Measurements from ENCODE around the gene DCLK1. TPM values are rescaled to one million over a fixed set of nuclear protein-coding genes. Genes with fewer than 3 reads are reported as not detected.

Gene DCLK1
- total RNA-seq, 6 experiments from 2014 or later, result 0.07 to 0.12 (median 0.10) TPM; not detected in 2

DNA sequence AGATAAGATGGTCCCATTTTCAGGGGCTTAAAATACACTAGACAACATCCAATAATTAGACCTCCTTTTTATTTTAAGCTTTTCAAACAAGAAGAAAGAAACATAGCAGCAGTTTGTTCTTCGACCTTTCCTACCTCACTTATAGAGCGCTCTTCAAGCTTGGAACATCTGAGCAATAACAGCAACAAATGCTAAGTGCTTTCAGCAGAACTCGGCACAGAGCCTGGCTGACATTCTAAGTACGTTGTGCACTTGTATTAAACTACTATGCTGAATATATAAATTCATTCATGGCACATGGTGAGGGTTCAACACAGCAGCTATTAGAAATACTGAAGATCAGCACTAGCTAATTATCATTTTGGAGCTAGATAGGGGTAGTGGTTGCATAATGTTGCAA is 398.6 kb downstream of the DCLK1 start:
- Histone ChIP-seq H3K4me1 (no peaks in the 10 kb centered on the region), H3K27ac (no peak overlapping the region), H3K36me3 (no peaks in the 10 kb centered on the region), H3K9me3 (no peaks in the 10 kb centered on the region), H3K4me3 (no peak overlapping the region), H3K27me3 (no peaks in the 10 kb centered on the region)
- no peak for DNase-seq
- no peak for TF ChIP-seq POLR2A (IDR thresholded peaks at IDR 0.05)
- TF ChIP-seq, protein P1, sequence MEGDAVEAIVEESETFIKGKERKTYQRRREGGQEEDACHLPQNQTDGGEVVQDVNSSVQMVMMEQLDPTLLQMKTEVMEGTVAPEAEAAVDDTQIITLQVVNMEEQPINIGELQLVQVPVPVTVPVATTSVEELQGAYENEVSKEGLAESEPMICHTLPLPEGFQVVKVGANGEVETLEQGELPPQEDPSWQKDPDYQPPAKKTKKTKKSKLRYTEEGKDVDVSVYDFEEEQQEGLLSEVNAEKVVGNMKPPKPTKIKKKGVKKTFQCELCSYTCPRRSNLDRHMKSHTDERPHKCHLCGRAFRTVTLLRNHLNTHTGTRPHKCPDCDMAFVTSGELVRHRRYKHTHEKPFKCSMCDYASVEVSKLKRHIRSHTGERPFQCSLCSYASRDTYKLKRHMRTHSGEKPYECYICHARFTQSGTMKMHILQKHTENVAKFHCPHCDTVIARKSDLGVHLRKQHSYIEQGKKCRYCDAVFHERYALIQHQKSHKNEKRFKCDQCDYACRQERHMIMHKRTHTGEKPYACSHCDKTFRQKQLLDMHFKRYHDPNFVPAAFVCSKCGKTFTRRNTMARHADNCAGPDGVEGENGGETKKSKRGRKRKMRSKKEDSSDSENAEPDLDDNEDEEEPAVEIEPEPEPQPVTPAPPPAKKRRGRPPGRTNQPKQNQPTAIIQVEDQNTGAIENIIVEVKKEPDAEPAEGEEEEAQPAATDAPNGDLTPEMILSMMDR (IDR thresholded peaks at IDR 0.05), result no peak
- intact Hi-C loops (cut with DNase I), result no loop called here
- 66% methylated on average over 4 of the region's 4 CpGs for WGBS (ENCODE audit: insufficient coverage, low coverage, low lambda C conversion rate, missing lambda C conversion rate)
- ATAC-seq, result no peak

DNA sequence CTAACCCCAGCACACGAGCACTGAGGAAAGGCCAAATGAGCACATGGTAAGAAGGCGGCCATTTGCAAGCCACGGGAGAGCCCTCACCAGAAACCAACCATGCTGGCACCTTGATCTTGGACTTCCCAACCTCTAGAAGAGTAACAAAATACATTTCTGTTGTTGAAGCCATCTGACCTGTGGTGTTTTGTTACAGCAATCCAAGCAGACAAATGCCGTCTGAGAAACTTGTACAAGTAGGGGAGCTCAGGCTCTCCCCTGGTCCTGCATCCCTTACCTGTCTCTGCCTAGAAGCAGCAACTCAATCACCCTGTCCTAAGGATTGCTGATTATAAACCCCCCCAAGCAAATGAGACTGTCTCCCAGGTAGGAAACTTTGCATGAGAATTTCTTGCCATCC is 399.7 kb downstream of the DCLK1 start:
- TF ChIP-seq, protein P1 (IDR thresholded peaks at IDR 0.05), result no peak
- no peak for TF ChIP-seq POLR2A (IDR thresholded peaks at IDR 0.05)
- H3K4me1 ChIP-seq, result no peaks in the 10 kb centered on the region
- no peak for DNase-seq
- WGBS (ENCODE audit: insufficient coverage, low coverage, low lambda C conversion rate, missing lambda C conversion rate), result 73% methylated on average over 3 of the region's 4 CpGs
- H3K36me3 ChIP-seq, result no peaks in the 10 kb centered on the region
- ATAC-seq, result no peak
- intact Hi-C loops (cut with DNase I), result no loop called here
- no peaks in the 10 kb centered on the region for H3K9me3 ChIP-seq
- no peaks in the 10 kb centered on the region for H3K27me3 ChIP-seq
- no peak overlapping the region for H3K27ac ChIP-seq
- H3K4me3 ChIP-seq, result no peak overlapping the region

DNA sequence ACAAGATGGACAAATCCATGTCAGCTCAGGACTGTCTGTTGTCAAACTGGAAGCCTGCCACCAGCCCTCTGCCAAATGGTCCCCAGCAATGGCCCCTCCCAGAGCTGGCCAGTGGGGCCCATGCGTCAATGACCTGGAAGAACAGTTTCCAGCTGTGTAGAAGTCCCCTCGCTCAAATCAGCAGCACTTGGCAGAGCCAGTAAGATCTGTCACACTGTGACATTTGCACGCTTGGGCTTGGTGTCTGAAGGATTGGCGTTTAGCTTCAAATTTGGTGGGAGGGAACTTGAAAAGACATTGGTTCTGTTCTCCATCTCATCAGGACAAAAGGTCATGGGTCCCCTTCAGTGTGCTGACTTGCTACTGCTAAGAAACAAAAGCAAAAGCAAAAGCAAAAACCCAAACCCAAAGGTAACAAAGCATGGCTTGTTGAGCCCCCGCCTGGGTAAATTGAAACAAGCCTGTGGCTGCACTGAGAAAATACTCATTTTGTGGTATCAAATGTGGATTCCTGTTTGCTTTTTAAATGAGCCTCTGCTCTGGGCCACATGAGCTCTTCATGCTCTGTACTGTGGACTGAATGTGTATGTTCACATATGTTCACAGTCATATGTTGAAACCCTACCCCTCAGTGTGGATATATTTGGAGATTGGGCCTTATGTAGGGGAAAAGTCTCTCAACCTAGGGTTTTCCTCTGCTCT is 401.1 kb downstream of the DCLK1 start:
- H3K9me3 ChIP-seq, result no peaks in the 10 kb centered on the region
- H3K4me3 ChIP-seq, result no peak overlapping the region
- ATAC-seq, result peak in 2 of 4 donors; percentile 57
- intact Hi-C loops (cut with DNase I), result no loop called here
- 49% methylated on average over 5 of the region's 5 CpGs for WGBS (ENCODE audit: insufficient coverage, low coverage, low lambda C conversion rate, missing lambda C conversion rate)
- DNase-seq, result peak in 1 of 3 donors; percentile 55
- no peak overlapping the region for H3K27ac ChIP-seq
- H3K4me1 ChIP-seq, result no peaks in the 10 kb centered on the region
- no peaks in the 10 kb centered on the region for H3K27me3 ChIP-seq
- H3K36me3 ChIP-seq, result no peaks in the 10 kb centered on the region
- TF ChIP-seq, protein P1 (IDR thresholded peaks at IDR 0.05), result no peak
- TF ChIP-seq POLR2A (IDR thresholded peaks at IDR 0.05), result no peak

DNA sequence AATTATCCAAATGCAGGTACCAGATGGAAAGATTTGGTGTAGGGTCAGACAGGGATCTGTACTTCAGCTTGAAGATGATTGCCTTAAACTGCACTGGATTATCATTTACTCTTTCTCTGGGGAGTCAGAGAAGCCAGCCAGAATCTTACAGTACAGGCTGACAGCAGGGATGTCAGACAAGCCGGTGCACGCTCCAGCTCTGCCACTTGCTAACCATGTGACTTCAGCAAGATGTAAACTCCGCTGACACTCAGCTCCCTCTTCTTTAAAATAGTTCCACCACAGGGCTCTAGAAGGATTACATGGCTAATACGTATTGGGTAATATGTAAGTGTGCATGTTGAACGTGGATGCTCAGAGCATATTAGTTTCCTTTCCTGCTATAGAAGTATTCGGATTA is 403.3 kb downstream of the DCLK1 start:
- no peaks in the 10 kb centered on the region for H3K36me3 ChIP-seq
- TF ChIP-seq POLR2A (IDR thresholded peaks at IDR 0.05), result no peak
- TF ChIP-seq, protein P1 (IDR thresholded peaks at IDR 0.05), result no peak
- intact Hi-C loops (cut with DNase I), result no loop called here
- DNase-seq (no peak), ATAC-seq (no peak)
- no peak overlapping the region for H3K27ac ChIP-seq
- no peaks in the 10 kb centered on the region for H3K9me3 ChIP-seq
- H3K4me3 ChIP-seq, result no peak overlapping the region
- no peaks in the 10 kb centered on the region for H3K4me1 ChIP-seq
- H3K27me3 ChIP-seq, result no peaks in the 10 kb centered on the region
- WGBS (ENCODE audit: insufficient coverage, low coverage, low lambda C conversion rate, missing lambda C conversion rate), result 75% methylated on average over 2 of the region's 6 CpGs

Data from right lobe of liver (tissue), 6 donors.